GM12872 (cell line): ENCODE data around the gene RYR2.

Source experiments
- TF ChIP-seq, protein P1 (sequence below): IDR thresholded peaks from 3 replicates; pipeline ENCODE4 v1.5.1; 2011; ENCODE audit warnings: low read depth, mild to moderate bottlenecking, low read length, moderate library complexity; ENCODE audit not compliant: insufficient read depth

Gene RYR2

DNA sequence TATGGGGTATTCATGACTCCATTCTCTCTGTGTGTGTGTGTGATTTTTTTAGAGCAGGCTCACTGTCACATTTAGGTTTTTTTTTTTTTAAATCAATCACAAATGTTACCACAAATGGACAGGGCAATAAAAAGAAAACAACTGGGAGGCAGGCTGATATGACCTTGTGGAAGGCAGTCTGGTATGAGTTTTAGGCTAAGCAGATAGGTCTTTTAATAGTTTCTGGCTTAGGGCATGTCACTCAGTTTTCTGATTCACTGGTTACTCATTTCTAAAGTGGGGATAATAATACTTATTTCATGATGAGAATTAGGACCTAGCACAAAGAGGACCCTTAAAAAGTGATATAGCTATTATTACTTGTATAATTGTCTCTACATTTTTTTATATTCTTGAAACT lies 278.9 kb downstream of the RYR2 start:
- TF ChIP-seq, protein P1, sequence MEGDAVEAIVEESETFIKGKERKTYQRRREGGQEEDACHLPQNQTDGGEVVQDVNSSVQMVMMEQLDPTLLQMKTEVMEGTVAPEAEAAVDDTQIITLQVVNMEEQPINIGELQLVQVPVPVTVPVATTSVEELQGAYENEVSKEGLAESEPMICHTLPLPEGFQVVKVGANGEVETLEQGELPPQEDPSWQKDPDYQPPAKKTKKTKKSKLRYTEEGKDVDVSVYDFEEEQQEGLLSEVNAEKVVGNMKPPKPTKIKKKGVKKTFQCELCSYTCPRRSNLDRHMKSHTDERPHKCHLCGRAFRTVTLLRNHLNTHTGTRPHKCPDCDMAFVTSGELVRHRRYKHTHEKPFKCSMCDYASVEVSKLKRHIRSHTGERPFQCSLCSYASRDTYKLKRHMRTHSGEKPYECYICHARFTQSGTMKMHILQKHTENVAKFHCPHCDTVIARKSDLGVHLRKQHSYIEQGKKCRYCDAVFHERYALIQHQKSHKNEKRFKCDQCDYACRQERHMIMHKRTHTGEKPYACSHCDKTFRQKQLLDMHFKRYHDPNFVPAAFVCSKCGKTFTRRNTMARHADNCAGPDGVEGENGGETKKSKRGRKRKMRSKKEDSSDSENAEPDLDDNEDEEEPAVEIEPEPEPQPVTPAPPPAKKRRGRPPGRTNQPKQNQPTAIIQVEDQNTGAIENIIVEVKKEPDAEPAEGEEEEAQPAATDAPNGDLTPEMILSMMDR, result no peak

DNA sequence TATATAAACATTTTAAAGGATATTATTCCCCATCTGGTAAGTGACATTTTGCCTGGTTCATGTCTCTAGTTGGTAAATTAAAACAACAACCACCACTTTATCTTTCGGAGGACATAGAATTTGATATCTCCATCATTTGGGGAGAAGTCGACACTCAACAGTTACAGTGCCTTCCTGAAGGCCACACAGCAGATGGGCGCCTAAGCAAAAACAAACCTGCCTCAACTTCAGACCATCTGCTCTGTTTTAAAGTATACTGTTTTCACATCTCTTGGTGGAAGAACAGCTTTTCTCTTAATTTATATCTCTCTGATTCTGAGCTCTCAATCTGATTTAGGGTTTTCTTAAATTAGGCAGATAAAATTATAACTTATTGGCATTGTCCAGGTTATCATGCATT lies 282.2 kb downstream of the RYR2 start:
- TF ChIP-seq, protein P1, result no peak

DNA sequence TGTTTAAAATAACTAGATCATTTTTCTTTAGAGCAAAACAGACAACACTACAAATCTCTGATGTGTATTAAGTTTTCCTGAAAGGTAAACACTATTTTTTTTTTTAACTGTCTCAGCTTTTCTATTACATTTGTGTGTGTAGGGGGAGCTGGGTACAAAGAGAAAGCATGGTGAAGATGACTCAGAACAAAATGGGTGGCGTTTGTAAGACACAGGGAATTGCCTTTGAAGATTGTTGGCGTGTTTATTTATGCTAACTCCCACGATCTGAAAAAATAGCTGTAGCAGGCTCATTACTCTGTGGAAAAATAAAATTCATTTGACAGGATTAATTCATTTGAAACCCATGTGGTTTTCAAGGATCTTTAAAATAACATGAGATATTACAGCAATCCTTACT lies 285.1 kb downstream of the RYR2 start:
- TF ChIP-seq, protein P1, result no peak

GRCh38 chr1:237340892-237341291 lies 298.9 kb downstream of the RYR2 start:
- TF ChIP-seq, protein P1, result no peak

- TF ChIP-seq, protein P1, result no peak
Measured at GRCh38 chr1:237341391-237341790, 299.4 kb downstream of the RYR2 start.

DNA sequence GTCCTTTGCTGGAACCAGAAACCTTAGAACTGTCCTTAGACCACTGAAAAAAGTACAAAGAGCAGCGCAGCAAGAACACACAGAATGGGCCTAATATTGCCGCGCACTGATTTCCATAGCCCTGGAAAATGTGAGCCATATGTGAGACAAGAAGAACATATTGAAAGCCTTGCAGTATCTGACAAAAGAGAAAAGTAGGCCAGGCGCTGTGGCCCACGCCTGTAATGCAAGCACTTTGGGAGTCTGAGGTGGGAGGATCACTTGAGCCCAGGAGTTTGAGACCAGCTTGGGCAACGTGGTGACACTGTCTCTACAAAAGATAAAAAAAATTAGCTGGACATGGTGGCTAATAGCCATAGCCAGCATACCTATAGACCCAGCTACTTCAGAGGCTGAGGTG lies 300.7 kb downstream of the RYR2 start:
- TF ChIP-seq, protein P1, result no peak

GRCh38 chr1:237352747-237353146 lies 310.8 kb downstream of the RYR2 start:
- TF ChIP-seq, protein P1, result no peak

DNA sequence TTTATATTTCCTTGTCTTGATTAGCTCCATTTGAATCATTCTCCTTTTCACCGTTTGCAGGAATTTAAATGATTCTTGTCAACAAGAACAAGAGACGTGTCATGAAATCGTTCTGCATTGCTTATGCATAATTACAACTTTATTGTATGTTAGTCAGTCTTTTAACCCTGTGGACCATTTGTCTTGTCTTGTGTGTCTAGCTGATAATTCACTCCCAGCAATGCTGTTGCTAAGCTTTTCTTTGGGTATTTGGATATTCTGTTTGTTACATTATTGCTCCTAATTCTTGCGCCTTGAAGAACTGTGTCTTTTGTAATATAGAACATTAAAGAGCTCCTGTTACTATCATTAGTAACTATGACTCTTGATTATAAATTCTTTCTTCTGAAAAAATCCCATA lies 311.9 kb downstream of the RYR2 start:
- TF ChIP-seq, protein P1, result no peak
